ENCODE results near the gene GNA12.

- no peak for TF ChIP-seq USF1 (IDR thresholded peaks at IDR 0.05; ENCODE audit: borderline replicate concordance, low read depth)
- no peak for TF ChIP-seq MXI1 (IDR thresholded peaks at IDR 0.05; ENCODE audit: low read depth, low read length)
- TF ChIP-seq RFX5 (IDR thresholded peaks at IDR 0.05; ENCODE audit: low read length), result no peak
- TF ChIP-seq CTCF (IDR thresholded peaks at IDR 0.05), result no peak
Measured at GRCh38 chr7:2834748-2835441, 9.2 kb downstream of the GNA12 start.
